ENCODE data around the gene MAP2K5.

MAP2K5 gene

GRCh38 chr15:67770358-67770628 lies 227.8 kb downstream of the MAP2K5 start:
- peaks cover 6% of the 10 kb centered on the region for H3K36me3 Mint-ChIP-seq
- ATAC-seq (no peak), DNase-seq (ENCODE audit: low spot score in 2 of 2) (no peak)
- H3K27ac Mint-ChIP-seq, result no peak overlapping the region
- no peak overlapping the region for H3K4me3 Mint-ChIP-seq
- no peaks in the 10 kb centered on the region for H3K9me3 Mint-ChIP-seq
- H3K4me1 Mint-ChIP-seq, result no peaks in the 10 kb centered on the region

- peaks cover 6% of the 10 kb centered on the region for H3K36me3 Mint-ChIP-seq
- no peaks in the 10 kb centered on the region for H3K9me3 Mint-ChIP-seq
- no peak overlapping the region for H3K4me3 Mint-ChIP-seq
- no peak for DNase-seq (ENCODE audit: low spot score in 2 of 2)
- ATAC-seq, result no peak
- H3K27ac Mint-ChIP-seq, result no peak overlapping the region
- no peaks in the 10 kb centered on the region for H3K4me1 Mint-ChIP-seq
Measured at GRCh38 chr15:67771189-67771800, 228.8 kb downstream of the MAP2K5 start.

DNA sequence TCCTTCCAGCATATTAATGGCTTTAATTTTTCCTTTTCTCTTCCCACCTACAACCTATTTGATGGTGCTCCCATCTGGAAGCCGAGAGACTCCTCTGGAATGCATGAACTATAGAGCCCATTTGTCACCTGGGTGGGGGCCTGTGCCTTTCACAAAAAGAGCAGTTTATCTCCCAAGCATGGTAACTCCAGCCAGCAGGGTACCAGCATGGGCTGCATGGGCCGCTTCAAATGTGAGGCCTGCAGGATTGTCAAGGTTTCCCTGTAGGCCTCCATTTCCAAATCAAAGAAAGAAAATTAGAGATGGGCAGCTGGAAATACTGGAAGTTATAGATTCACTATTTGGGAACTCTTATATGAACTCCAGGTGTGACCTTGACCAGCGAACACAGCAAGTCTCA lies 232.1 kb downstream of the MAP2K5 start:
- Mint-ChIP-seq H3K4me1 (no peaks in the 10 kb centered on the region), H3K4me3 (no peak overlapping the region), H3K36me3 (peaks cover 6% of the 10 kb centered on the region), H3K9me3 (no peaks in the 10 kb centered on the region), H3K27ac (no peak overlapping the region)
- no peak for DNase-seq (ENCODE audit: low spot score in 2 of 2)
- ATAC-seq, result no peak

- ATAC-seq (no peak), DNase-seq (ENCODE audit: low spot score in 2 of 2) (no peak)
- H3K27ac Mint-ChIP-seq, result no peak overlapping the region
- no peak overlapping the region for H3K4me3 Mint-ChIP-seq
- no peaks in the 10 kb centered on the region for H3K4me1 Mint-ChIP-seq
- H3K36me3 Mint-ChIP-seq, result peaks cover 3% of the 10 kb centered on the region
- H3K9me3 Mint-ChIP-seq, result no peaks in the 10 kb centered on the region
Measured at GRCh38 chr15:67775250-67775649, 232.7 kb downstream of the MAP2K5 start.

GRCh38 chr15:67775998-67776397 lies 233.5 kb downstream of the MAP2K5 start:
- Mint-ChIP-seq H3K36me3 (no peaks in the 10 kb centered on the region), H3K9me3 (no peaks in the 10 kb centered on the region), H3K27ac (no peak overlapping the region), H3K4me1 (no peaks in the 10 kb centered on the region), H3K4me3 (no peak overlapping the region)
- ATAC-seq, result no peak
- DNase-seq (ENCODE audit: low spot score in 2 of 2), result no peak

GRCh38 chr15:67776600-67776999 lies 234.1 kb downstream of the MAP2K5 start:
- H3K27ac Mint-ChIP-seq, result no peak overlapping the region
- DNase-seq (ENCODE audit: low spot score in 2 of 2) (no peak), ATAC-seq (no peak)
- H3K4me1 Mint-ChIP-seq, result no peaks in the 10 kb centered on the region
- H3K4me3 Mint-ChIP-seq, result no peak overlapping the region
- no peaks in the 10 kb centered on the region for H3K36me3 Mint-ChIP-seq
- no peaks in the 10 kb centered on the region for H3K9me3 Mint-ChIP-seq

DNA sequence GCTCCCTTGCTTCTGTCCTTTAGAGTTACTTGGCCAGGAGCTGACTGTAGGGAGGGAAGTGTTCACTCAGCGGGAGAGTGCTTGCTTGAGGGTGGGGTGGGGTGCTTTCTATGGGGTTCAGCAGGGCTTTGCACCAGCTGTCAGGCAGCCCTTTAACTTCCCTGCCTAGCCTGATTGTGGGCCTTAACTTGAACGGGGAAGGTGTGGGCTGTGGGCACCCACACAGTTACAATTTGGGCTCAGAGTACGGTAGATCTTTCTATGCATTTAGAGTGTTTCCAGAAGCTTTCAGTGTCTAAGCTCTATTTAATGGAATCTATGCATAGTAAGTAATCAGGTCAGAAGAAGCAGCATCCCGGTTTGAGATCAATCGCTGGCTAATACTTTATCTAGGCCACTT lies 234.6 kb downstream of the MAP2K5 start:
- Mint-ChIP-seq H3K27ac (no peak overlapping the region), H3K4me1 (no peaks in the 10 kb centered on the region), H3K9me3 (no peaks in the 10 kb centered on the region), H3K4me3 (no peak overlapping the region), H3K36me3 (no peaks in the 10 kb centered on the region)
- ATAC-seq (no peak), DNase-seq (ENCODE audit: low spot score in 2 of 2) (no peak)

DNA sequence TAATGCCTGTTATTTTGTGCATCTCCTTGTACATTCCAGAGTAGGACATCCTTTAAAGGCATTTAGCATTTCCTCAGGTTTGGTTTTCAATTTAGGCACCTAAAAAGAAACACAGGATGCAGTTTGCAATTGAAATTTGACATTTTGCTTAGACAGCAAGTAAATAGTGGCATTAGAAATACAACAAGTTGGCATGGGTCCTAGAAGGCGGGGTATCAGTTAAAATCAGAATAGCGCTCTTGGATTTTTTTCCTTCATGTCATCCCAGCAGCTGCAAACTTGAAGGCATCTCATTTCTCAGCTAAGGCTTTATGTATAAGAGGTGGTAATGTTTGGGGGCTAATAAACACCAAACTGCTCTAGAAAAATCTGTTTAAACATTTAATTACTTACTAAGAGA lies 235.3 kb downstream of the MAP2K5 start:
- DNase-seq (ENCODE audit: low spot score in 2 of 2), result no peak
- ATAC-seq, result no peak
- no peaks in the 10 kb centered on the region for H3K36me3 Mint-ChIP-seq
- no peaks in the 10 kb centered on the region for H3K9me3 Mint-ChIP-seq
- no peak overlapping the region for H3K4me3 Mint-ChIP-seq
- H3K4me1 Mint-ChIP-seq, result no peaks in the 10 kb centered on the region
- no peak overlapping the region for H3K27ac Mint-ChIP-seq

GRCh38 chr15:67778968-67779548 lies 236.6 kb downstream of the MAP2K5 start:
- Mint-ChIP-seq H3K4me3 (no peak overlapping the region), H3K27ac (no peak overlapping the region), H3K36me3 (no peaks in the 10 kb centered on the region), H3K9me3 (no peaks in the 10 kb centered on the region), H3K4me1 (peaks cover 6% of the 10 kb centered on the region)
- DNase-seq (ENCODE audit: low spot score in 2 of 2) (no peak), ATAC-seq (no peak)

DNA sequence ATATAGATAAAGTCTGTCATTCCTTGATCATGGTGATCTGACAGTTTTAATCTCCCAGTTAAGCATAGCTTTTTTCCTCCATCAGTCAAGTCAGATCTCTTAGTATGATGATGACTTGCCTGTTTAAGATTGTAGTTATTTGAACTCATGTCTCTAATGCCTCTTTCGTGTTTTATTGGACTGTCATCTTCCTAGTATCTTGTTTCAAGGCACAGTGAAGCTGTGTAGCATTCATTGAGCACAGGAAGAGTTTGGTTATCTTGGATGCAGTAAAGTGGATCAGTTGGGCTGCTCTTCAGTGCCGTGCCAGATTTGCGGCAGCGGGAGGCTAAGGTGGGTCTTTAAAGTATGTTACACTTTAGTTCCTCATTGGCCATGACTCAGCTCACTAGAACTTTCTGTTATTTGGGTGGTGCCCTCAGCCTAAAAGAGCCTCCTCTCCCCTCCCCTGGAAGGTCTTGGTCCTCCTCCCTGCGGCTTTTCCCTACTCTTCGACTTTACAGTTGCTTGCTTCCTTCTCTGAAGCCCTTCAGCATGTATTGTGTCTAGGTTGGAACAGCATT lies 237.1 kb downstream of the MAP2K5 start:
- no peak for ATAC-seq
- Mint-ChIP-seq H3K4me3 (no peak overlapping the region), H3K9me3 (no peaks in the 10 kb centered on the region), H3K4me1 (peaks cover 12% of the 10 kb centered on the region), H3K27ac (no peak overlapping the region), H3K36me3 (no peaks in the 10 kb centered on the region)
- no peak for DNase-seq (ENCODE audit: low spot score in 2 of 2)

GRCh38 chr15:67781061-67781460 lies 238.6 kb downstream of the MAP2K5 start:
- Mint-ChIP-seq H3K27ac (peak overlapping the region; percentile 14), H3K36me3 (no peaks in the 10 kb centered on the region), H3K4me3 (no peak overlapping the region), H3K9me3 (no peaks in the 10 kb centered on the region), H3K4me1 (peaks cover 12% of the 10 kb centered on the region)
- ATAC-seq (no peak), DNase-seq (ENCODE audit: low spot score in 2 of 2) (no peak)

DNA sequence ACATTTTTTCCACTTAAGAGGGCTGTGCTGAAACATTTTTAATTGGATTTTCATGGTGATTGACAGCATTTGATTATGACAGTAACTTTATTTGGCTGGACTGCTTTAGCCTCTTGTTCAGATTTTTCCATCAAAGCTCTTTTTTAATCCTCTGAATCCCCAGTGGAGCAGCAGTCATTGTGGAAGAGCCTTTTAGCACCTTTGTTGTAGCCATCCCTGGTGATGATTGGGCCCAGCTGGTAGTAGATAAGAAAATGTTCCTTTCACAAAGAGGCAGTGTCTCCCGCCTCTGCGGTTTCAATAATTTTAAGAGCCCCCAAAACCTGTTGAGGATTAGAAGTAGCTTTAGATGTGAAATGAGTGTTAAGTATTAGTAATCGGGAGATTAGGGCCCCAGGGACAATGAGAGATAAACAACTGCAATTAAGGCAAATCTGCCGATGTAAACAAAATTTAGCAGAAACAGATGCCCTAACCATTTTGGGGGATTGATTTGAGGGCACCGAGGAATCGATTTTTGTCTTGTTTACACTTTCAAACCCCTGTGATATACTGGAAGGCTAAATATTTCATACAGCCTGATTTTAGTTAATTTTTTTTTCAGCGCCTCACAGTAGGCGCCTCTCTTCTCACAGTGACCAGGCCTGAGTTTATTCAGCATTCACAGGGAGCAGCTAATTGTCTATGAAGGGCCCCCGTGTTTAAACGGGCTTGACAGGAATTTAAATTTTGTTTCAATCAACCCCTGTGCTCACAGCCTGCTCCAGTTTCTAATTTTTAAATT lies 239.6 kb downstream of the MAP2K5 start:
- Mint-ChIP-seq H3K4me3 (no peak overlapping the region), H3K4me1 (peaks cover 12% of the 10 kb centered on the region), H3K27ac (no peak overlapping the region), H3K9me3 (no peaks in the 10 kb centered on the region), H3K36me3 (no peaks in the 10 kb centered on the region)
- ATAC-seq (no peak), DNase-seq (ENCODE audit: low spot score in 2 of 2) (no peak)

GRCh38 chr15:67782691-67782991 lies 240.1 kb downstream of the MAP2K5 start:
- ATAC-seq (no peak), DNase-seq (ENCODE audit: low spot score in 2 of 2) (no peak)
- peaks cover 12% of the 10 kb centered on the region for H3K4me1 Mint-ChIP-seq
- no peak overlapping the region for H3K27ac Mint-ChIP-seq
- no peaks in the 10 kb centered on the region for H3K36me3 Mint-ChIP-seq
- no peak overlapping the region for H3K4me3 Mint-ChIP-seq
- H3K9me3 Mint-ChIP-seq, result no peaks in the 10 kb centered on the region

- DNase-seq (ENCODE audit: low spot score in 2 of 2), result peak in 1 of 2 donors; percentile 53
- no peaks in the 10 kb centered on the region for H3K36me3 Mint-ChIP-seq
- ATAC-seq, result peak; percentile 57
- H3K9me3 Mint-ChIP-seq, result no peaks in the 10 kb centered on the region
- H3K4me1 Mint-ChIP-seq, result peaks cover 12% of the 10 kb centered on the region
- H3K27ac Mint-ChIP-seq, result no peak overlapping the region
- no peak overlapping the region for H3K4me3 Mint-ChIP-seq
Measured at GRCh38 chr15:67783303-67783702, 240.8 kb downstream of the MAP2K5 start.

- Mint-ChIP-seq H3K27ac (no peak overlapping the region), H3K4me3 (no peak overlapping the region), H3K36me3 (no peaks in the 10 kb centered on the region), H3K4me1 (peaks cover 12% of the 10 kb centered on the region), H3K9me3 (no peaks in the 10 kb centered on the region)
- DNase-seq (ENCODE audit: low spot score in 2 of 2) (no peak), ATAC-seq (no peak)
Measured at GRCh38 chr15:67784090-67784781, 241.7 kb downstream of the MAP2K5 start.
